WTC11 (cell line): ENCODE data around the gene DUXB. TPM values are rescaled to one million over a fixed set of nuclear protein-coding genes. Genes with fewer than 3 reads are reported as not detected.

ENCODE experiments used
- ATAC-seq: fragments of 200-7000 bp; cut with Tn5 transposase; 2 replicates; pipeline ENCODE4 v1.10.0; 2021; ENCODE audit warnings: mild to moderate bottlenecking, moderate library complexity
- CTCF ChIA-PET: fragments of 300-600 bp; sonication (Branson Sonifier 250); formaldehyde crosslinking; loops from one replicate; lab custom pipeline; 2021; ENCODE audit warnings: antibody characterized with exemption; lab: Charles Lee
- POLR2A ChIA-PET: fragments of 350-600 bp; sonication (Branson Sonifier 250); formaldehyde crosslinking; loops from one replicate; lab custom pipeline; 2021; ENCODE audit warnings: antibody characterized with exemption; lab: Charles Lee
- DNase-seq: peaks from one replicate; pipeline ENCODE4 v3.0.0; 2021; ENCODE audit warnings: low spot score
- H3K27ac Mint-ChIP-seq: 2 replicates; pipeline ENCODE4 v1.8.0; 2021; ENCODE audit warnings: mixed read lengths
- H3K27me3 Mint-ChIP-seq: 2 replicates; pipeline ENCODE4 v1.8.0; 2021; ENCODE audit warnings: low read depth, mild to moderate bottlenecking, moderate library complexity, mixed read lengths
- H3K36me3 Mint-ChIP-seq: 2 replicates; pipeline ENCODE4 v1.8.0; 2021; ENCODE audit warnings: mixed read lengths
- H3K4me1 Mint-ChIP-seq: 2 replicates; pipeline ENCODE4 v1.8.0; 2022; ENCODE audit warnings: mixed read lengths
- H3K4me3 Mint-ChIP-seq: 2 replicates; pipeline ENCODE4 v1.8.0; 2021; ENCODE audit warnings: mild to moderate bottlenecking, moderate library complexity, mixed read lengths
- H3K9me3 Mint-ChIP-seq: 2 replicates; pipeline ENCODE4 v1.8.0; 2021; ENCODE audit warnings: mixed read lengths
- AFF4 ChIP-seq: sonication (generic); formaldehyde crosslinking; IDR thresholded peaks from 2 replicates; pipeline ENCODE4 v1.8.1; 2023; ENCODE audit warnings: mild to moderate bottlenecking, missing genetic modification reagents, borderline replicate concordance
- ATF3 ChIP-seq: sonication (generic); formaldehyde crosslinking; conservative IDR thresholded peaks from 2 replicates; pipeline ENCODE4 v1.8.1; 2022; ENCODE audit warnings: mild to moderate bottlenecking, missing genetic modification reagents
- CREB1 ChIP-seq: sonication (generic); formaldehyde crosslinking; IDR thresholded peaks from 2 replicates; pipeline ENCODE4 v1.8.0; 2023; ENCODE audit warnings: mild to moderate bottlenecking, missing genetic modification reagents
- ERG ChIP-seq: fragments of 250-450 bp; sonication (Bioruptor Pico); IDR thresholded peaks from 2 replicates; pipeline ENCODE4 v1.8.0; 2021; ENCODE audit warnings: mild to moderate bottlenecking
- FOXP1 ChIP-seq: sonication (generic); formaldehyde crosslinking; IDR thresholded peaks from 2 replicates; pipeline ENCODE4 v1.8.0; 2022; ENCODE audit warnings: missing genetic modification reagents, mild to moderate bottlenecking, moderate library complexity, borderline replicate concordance
- GABPB1 ChIP-seq: sonication (generic); formaldehyde crosslinking; IDR thresholded peaks from 2 replicates; pipeline ENCODE4 v1.8.1; 2023; ENCODE audit warnings: mild to moderate bottlenecking, missing genetic modification reagents
- JAZF1 ChIP-seq: fragments of 250-450 bp; sonication (Bioruptor Pico); IDR thresholded peaks from 2 replicates; pipeline ENCODE4 v1.9.0; 2021; ENCODE audit warnings: moderate library complexity, mild to moderate bottlenecking, inconsistent platforms
- MAX ChIP-seq: sonication (generic); formaldehyde crosslinking; IDR thresholded peaks from 2 replicates; pipeline ENCODE4 v1.8.0; 2022; ENCODE audit warnings: mild to moderate bottlenecking, missing genetic modification reagents
- NFE2L1 ChIP-seq: sonication (generic); formaldehyde crosslinking; IDR thresholded peaks from 2 replicates; pipeline ENCODE4 v1.8.1; 2023; ENCODE audit warnings: missing genetic modification reagents
- PREB ChIP-seq: sonication (generic); formaldehyde crosslinking; IDR thresholded peaks from 2 replicates; pipeline ENCODE4 v1.8.1; 2022; ENCODE audit warnings: mild to moderate bottlenecking, missing genetic modification reagents, moderate library complexity, borderline replicate concordance
- RORB ChIP-seq: fragments of 250-450 bp; sonication (Bioruptor Pico); IDR thresholded peaks from 2 replicates; pipeline ENCODE4 v1.9.0; 2021; ENCODE audit warnings: mild to moderate bottlenecking
- SP1 ChIP-seq: sonication (generic); formaldehyde crosslinking; conservative IDR thresholded peaks from 2 replicates; pipeline ENCODE4 v1.8.1; 2022; ENCODE audit warnings: missing genetic modification reagents
- ZNF219 ChIP-seq: sonication (generic); formaldehyde crosslinking; IDR thresholded peaks from 2 replicates; pipeline ENCODE4 v1.8.0; 2023; ENCODE audit warnings: missing genetic modification reagents, mild to moderate bottlenecking, borderline replicate concordance
- ZNF232 ChIP-seq: sonication (generic); formaldehyde crosslinking; IDR thresholded peaks from 2 replicates; pipeline ENCODE4 v1.8.0; 2022; ENCODE audit warnings: mild to moderate bottlenecking, missing genetic modification reagents
- ZNF263 ChIP-seq: sonication (generic); formaldehyde crosslinking; IDR thresholded peaks from 2 replicates; pipeline ENCODE4 v1.8.1; 2022; ENCODE audit warnings: low read depth, mild to moderate bottlenecking, moderate library complexity, missing genetic modification reagents
- ZNF317 ChIP-seq: sonication (generic); formaldehyde crosslinking; IDR thresholded peaks from 2 replicates; pipeline ENCODE4 v1.8.1; 2023; ENCODE audit warnings: low read depth, mild to moderate bottlenecking, moderate library complexity, missing genetic modification reagents, borderline replicate concordance
- ZNF532 ChIP-seq: fragments of 250-450 bp; sonication (Bioruptor Pico); IDR thresholded peaks from 2 replicates; pipeline ENCODE4 v1.9.0; 2021; ENCODE audit warnings: mild to moderate bottlenecking, borderline replicate concordance
- total RNA-seq: library from RNA; stranded (reverse); gene quantifications from 3 replicates; pipeline ENCODE4 v1.2.3, GENCODE V29; 2021

The DUXB gene
- total RNA-seq, 1 experiment from 2014 or later, result not detected

GRCh38 chr16:75703306-75703705 lies 2.0 kb upstream of the DUXB start:
- H3K9me3 Mint-ChIP-seq, result peaks cover 51% of the 10 kb centered on the region
- DNase-seq, result no peak
- TF ChIP-seq ATF3, result no peak
- TF ChIP-seq NFE2L1 (CRISPR knock-in tag), result no peak
- no peaks in the 10 kb centered on the region; the same call in 1 of the 2 replicates for H3K4me1 Mint-ChIP-seq
- ChIA-PET CTCF (no interaction called here), POLR2A (no interaction called here)
- H3K36me3 Mint-ChIP-seq, result peaks cover 7% of the 10 kb centered on the region
- peaks cover 7% of the 10 kb centered on the region for H3K27me3 Mint-ChIP-seq
- H3K4me3 Mint-ChIP-seq, result no peak overlapping the region
- no peak overlapping the region for H3K27ac Mint-ChIP-seq
- ATAC-seq, result no peak

- peaks cover 43% of the 10 kb centered on the region for H3K9me3 Mint-ChIP-seq
These were observed 981 bp upstream of the DUXB start for GRCh38 chr16:75702242-75702641.

GRCh38 chr16:75697571-75697970 lies 3.7 kb downstream of the DUXB start:
- Mint-ChIP-seq H3K4me1 (no peaks in the 10 kb centered on the region), H3K27ac (no peak overlapping the region), H3K9me3 (peaks cover 28% of the 10 kb centered on the region), H3K36me3 (no peaks in the 10 kb centered on the region), H3K4me3 (no peak overlapping the region), H3K27me3 (no peaks in the 10 kb centered on the region)
- no peak for ATAC-seq
- no peak for DNase-seq
- CTCF ChIA-PET, result no interaction called here
- POLR2A ChIA-PET, result no interaction called here
- TF ChIP-seq ZNF219 (no peak), GABPB1 (CRISPR knock-in tag) (no peak), MAX (CRISPR knock-in tag) (no peak), ZNF232 (CRISPR knock-in tag) (no peak), FOXP1 (CRISPR knock-in tag) (no peak), ZNF532 (no peak)

More at GRCh38 chr16:75702242-75702641, 981 bp upstream of the DUXB start:
- ChIA-PET CTCF (no interaction called here), POLR2A (no interaction called here)
- H3K27me3 Mint-ChIP-seq, result peaks cover 7% of the 10 kb centered on the region
- DNase-seq (no peak), ATAC-seq (no peak)
- TF ChIP-seq RORB (CRISPR knock-in tag) (no peak), ZNF263 (CRISPR knock-in tag) (no peak), JAZF1 (CRISPR knock-in tag) (no peak), PREB (no peak), ERG (CRISPR knock-in tag) (no peak), AFF4 (no peak), SP1 (CRISPR knock-in tag) (no peak), MAX (CRISPR knock-in tag) (no peak), CREB1 (CRISPR knock-in tag) (no peak), ZNF317 (CRISPR knock-in tag) (no peak)
- peaks cover 5% of the 10 kb centered on the region for H3K36me3 Mint-ChIP-seq
- H3K4me3 Mint-ChIP-seq, result no peak overlapping the region
- no peaks in the 10 kb centered on the region; the same call in 1 of the 2 replicates for H3K4me1 Mint-ChIP-seq
- H3K27ac Mint-ChIP-seq, result no peak overlapping the region
